HepG2 (cell line): Measurements from ENCODE around the gene GMPPA. TPM values are rescaled to one million over a fixed set of nuclear protein-coding genes. Genes with fewer than 3 reads are reported as not detected.

Source experiments
- ATAC-seq: fragments of 200-7000 bp; cut with Tn5 transposase; 3 replicates; pipeline ENCODE4 v1.9.1; 2020; ENCODE audit warnings: mild to moderate bottlenecking, moderate library complexity
- BruUV-seq: library from RNA; stranded (reverse); fragments of 400-500 nt; replicated peaks from 2 replicates; lab custom pipeline; 2021; lab: Mats Ljungman, UMichigan
- CTCF ChIA-PET: fragments of 300-600 bp; formaldehyde crosslinking; extraction: SDS; loops from one replicate; lab custom pipeline; 2021; ENCODE audit warnings: low total read pairs, inconsistent platforms, low intra/inter-chr PET ratio; lab: Yijun Ruan, JAX
- POLR2A ChIA-PET: fragments of 350-600 bp; sonication (Branson Sonifier 250); formaldehyde crosslinking; loops from one replicate; lab custom pipeline; 2020; ENCODE audit warnings: antibody characterized with exemption, inconsistent platforms; lab: Yijun Ruan, JAX
- DNase-seq: peaks from one replicate; pipeline ENCODE4 v3.0.0-alpha.2; 2015; ENCODE audit warnings: low spot score
- FAIRE-seq: peaks from 3 replicates; lab custom pipeline; 2011; peaks lifted over from hg19 to GRCh38; lab: Jason Lieb, UNC
- H2AFZ ChIP-seq: one replicate; pipeline ENCODE4 v1.6.1; 2011; ENCODE audit warnings: low read length, inconsistent platforms
- H3K27ac ChIP-seq: fragments of 300-600 bp; 3 replicates; pipeline ENCODE4 v1.8.0; 2011; ENCODE audit warnings: mixed run types, mild to moderate bottlenecking, mixed read lengths, low read length, inconsistent platforms; ENCODE audit not compliant: insufficient read depth; ENCODE audit errors: extremely low read length
- H3K27me3 ChIP-seq, 2 experiments: fragments of 200-600 bp in 1 of 2; 2 replicates in 1 of 2; 3 replicates in 1 of 2; pipeline versions ENCODE4 v1.6.0 to v1.8.0; 2011; ENCODE audit warnings: low read length in 2 of 2, mild to moderate bottlenecking in 2 of 2, moderate library complexity in 2 of 2, inconsistent platforms in 1 of 2; ENCODE audit not compliant: insufficient read depth in 2 of 2, control insufficient read depth in 1 of 2
- H3K36me3 ChIP-seq, 2 experiments: fragments of 200-600 bp in 1 of 2; replicated peaks in 1 of 2; 2 replicates in 1 of 2; 3 replicates in 1 of 2; pipeline versions ENCODE4 v1.5.1 to v1.8.0; 2011; ENCODE audit warnings: low read length in 2 of 2, inconsistent platforms in 1 of 2; ENCODE audit not compliant: insufficient read depth in 2 of 2, control insufficient read depth in 1 of 2
- H3K4me1 ChIP-seq: 2 replicates; pipeline ENCODE4 v1.5.1; 2012; ENCODE audit warnings: low read length, inconsistent platforms; ENCODE audit not compliant: insufficient read depth
- H3K4me2 ChIP-seq: 2 replicates; pipeline ENCODE4 v1.6.0; 2011; ENCODE audit warnings: low read depth, low read length, inconsistent platforms
- H3K4me3 ChIP-seq, 3 experiments: fragments of 200-600 bp in 1 of 3; sonication (generic), shearing (Covaris generic) in 1 of 3; replicated peaks in 1 of 3; 2 replicates each; pipeline ENCODE4 v1.5.1; 2011 to 2016; ENCODE audit warnings: low read length in 3 of 3, inconsistent platforms in 2 of 3, low read depth in 2 of 3, mild to moderate bottlenecking in 2 of 3, control low read depth in 1 of 3, mixed read lengths in 1 of 3; ENCODE audit not compliant: insufficient read depth in 1 of 3
- H3K79me2 ChIP-seq: one replicate; pipeline ENCODE4 v1.6.1; 2011; ENCODE audit warnings: low read length, inconsistent platforms; ENCODE audit not compliant: insufficient read depth
- H3K9ac ChIP-seq: 2 replicates; pipeline ENCODE4 v1.6.0; 2011; ENCODE audit warnings: mild to moderate bottlenecking, low read depth, low read length, inconsistent platforms; ENCODE audit not compliant: insufficient read depth
- H3K9me3 ChIP-seq: 2 replicates; pipeline ENCODE4 v1.5.1; 2012; ENCODE audit warnings: mild to moderate bottlenecking, low read length
- H4K20me1 ChIP-seq: 2 replicates; pipeline ENCODE4 v1.6.0; 2011; ENCODE audit warnings: inconsistent platforms, mild to moderate bottlenecking, low read length, moderate library complexity; ENCODE audit not compliant: insufficient read depth
- HNF4A ChIP-seq: sonication (generic); formaldehyde crosslinking; IDR thresholded peaks from 2 replicates; pipeline ENCODE4 v1.4.0; 2020; ENCODE audit warnings: missing genetic modification reagents
- MEIS2 ChIP-seq: sonication (generic); formaldehyde crosslinking; IDR thresholded peaks from 2 replicates; pipeline ENCODE4 v1.9.0; 2021; ENCODE audit warnings: mild to moderate bottlenecking, missing genetic modification reagents
- MIER2 ChIP-seq: IDR thresholded peaks from 2 replicates; pipeline ENCODE4 v1.6.1; 2016; ENCODE audit warnings: missing biosample characterization, missing genetic modification reagents
- MXI1 ChIP-seq: IDR thresholded peaks from 3 replicates; pipeline ENCODE4 v1.6.1; 2012; ENCODE audit warnings: low read depth, low read length, inconsistent platforms, borderline replicate concordance
- NR2F1 ChIP-seq, 2 experiments: fragments of 450-650 bp in 1 of 2; formaldehyde crosslinking in 1 of 2; IDR thresholded peaks; 2 replicates each; pipeline versions ENCODE4 v1.5.0 to v1.6.1; 2016 to 2020; ENCODE audit warnings: mild to moderate bottlenecking in 1 of 2, missing compliant biosample characterization in 1 of 2, missing genetic modification reagents in 1 of 2, moderate library complexity in 1 of 2
- SAP130 ChIP-seq: IDR thresholded peaks from 2 replicates; pipeline ENCODE4 v1.6.1; 2016; ENCODE audit warnings: low read depth
- SMYD3 ChIP-seq: sonication (generic); formaldehyde crosslinking; IDR thresholded peaks from 2 replicates; pipeline ENCODE4 v1.8.1; 2023; ENCODE audit warnings: mild to moderate bottlenecking, missing genetic modification reagents
- THAP11 ChIP-seq: IDR thresholded peaks from 2 replicates; pipeline ENCODE4 v1.6.1; 2016; ENCODE audit warnings: missing biosample characterization, missing genetic modification reagents
- ZBTB2 ChIP-seq: sonication (generic); formaldehyde crosslinking; IDR thresholded peaks from 2 replicates; pipeline ENCODE4 v1.8.0; 2022; ENCODE audit warnings: low read depth, missing genetic modification reagents
- ZFY ChIP-seq: sonication (generic); formaldehyde crosslinking; IDR thresholded peaks from 2 replicates; pipeline ENCODE4 v1.4.0; 2020; ENCODE audit warnings: missing genetic modification reagents
- WGBS: methylation state at CpG from one replicate; pipeline ENCODE4 v1.1.6; 2017; ENCODE audit warnings: low lambda C conversion rate; 5-methylcytosine and 5-hydroxymethylcytosine counted together
- in situ Hi-C: cut with HindIII; loops from 2 replicates; pipeline ENCODE4 v1.10.0; 2017; ENCODE audit warnings: low pct_unique_long_range_greater_than_20kb; ENCODE audit not compliant: extremely low pct_ligation_motif_present
- intact Hi-C: fragments of 100-400 bp; cut with micrococcal nuclease; formaldehyde crosslinking; loops from one replicate; pipeline ENCODE4 v1.10.0; 2022; ENCODE audit not compliant: unreplicated experiment
- polyA plus RNA-seq, 8 experiments: library from polyadenylated mRNA; depleted of rRNA in 3 of 8; stranded (reverse) in 7 of 8; unstranded in 1 of 8; fragments of >200 nt; fragmentation: Illumina TruSeq in 4 of 8; extraction: Trizol in 4 of 8; gene quantifications; 2 replicates each; pipeline versions ENCODE4 v1.2.1 to v1.2.3, GENCODE V29; 2011 to 2016; ENCODE audit warnings: low read depth in 4 of 8, missing spikeins in 1 of 8, mixed read lengths in 1 of 8; ENCODE audit not compliant: insufficient read depth in 1 of 8
- total RNA-seq, 5 experiments: library from RNA; depleted of rRNA; stranded (reverse); fragments of >200 nt; fragmentation: Illumina TruSeq; extraction: Trizol; gene quantifications; 2 replicates each; pipeline ENCODE4 v1.2.3, GENCODE V29; 2016; ENCODE audit warnings: low read depth in 1 of 5
- TF ChIP-seq, protein P1 (sequence below): sonication (generic); formaldehyde crosslinking; IDR thresholded peaks from 2 replicates; pipeline ENCODE4 v1.8.0; 2022; ENCODE audit warnings: missing genetic modification reagents, mild to moderate bottlenecking, borderline replicate concordance
- TF ChIP-seq, protein P2 (sequence below): sonication (generic); formaldehyde crosslinking; IDR thresholded peaks from 2 replicates; pipeline ENCODE4 v1.4.0; 2020; ENCODE audit warnings: missing genetic modification reagents, borderline replicate concordance
- TF ChIP-seq, protein P3 (sequence below): sonication (generic); formaldehyde crosslinking; conservative IDR thresholded peaks from 2 replicates; pipeline ENCODE4 v1.4.0; 2020; ENCODE audit warnings: mild to moderate bottlenecking, missing genetic modification reagents, moderate library complexity

The GMPPA gene
- total and polyA plus RNA-seq, 2 of the 13 experiments (the other 11 are each of a cell fraction or from before 2014, with no cell fraction given) = 81.1 to 106 TPM

DNA sequence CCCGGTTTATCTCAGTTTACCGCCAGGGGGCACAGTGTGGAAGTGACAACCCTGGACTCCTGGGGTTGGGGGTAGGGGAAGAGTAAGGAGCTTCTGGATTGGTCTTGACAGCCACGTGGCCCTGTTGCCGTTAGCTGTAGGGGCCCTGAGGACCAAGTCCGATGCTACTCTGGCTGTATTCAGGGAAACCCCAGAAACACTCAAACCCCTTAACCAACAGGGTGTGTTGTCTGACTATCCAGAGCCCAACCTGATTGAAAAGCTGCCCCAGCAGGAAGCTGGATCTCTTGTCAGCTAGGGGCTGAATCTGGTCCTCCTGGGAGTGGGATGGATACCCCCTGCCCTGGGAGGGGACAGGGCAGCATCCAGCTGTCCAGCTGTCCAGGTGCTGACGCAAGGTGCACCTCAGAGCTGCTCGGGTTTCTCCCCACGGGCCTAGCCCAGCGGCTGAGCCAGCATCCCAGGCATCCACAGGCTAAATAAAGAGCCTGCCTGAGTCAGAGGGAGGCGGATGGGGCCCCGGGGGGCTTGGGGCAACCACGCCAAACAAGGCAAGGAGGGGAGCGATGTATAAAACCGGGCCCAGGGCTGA lies 3.1 kb upstream of the GMPPA start:
- intact Hi-C loops = loop anchor here (1.0 to 5.0 kb wide), 4 partner anchors 15 to 108 kb away; partner anchors contain the start of genes DNPEP and STK11IP
- CTCF ChIA-PET = interaction anchor here (0.6 to 4.5 kb wide), 6 partner anchors 14 to 1070 kb away, joined by 3 to 53 read pairs (median 5); no protein-coding TSS in a partner anchor
- peak; percentile 85 for DNase-seq
- TF ChIP-seq SMYD3 = no peak
- TF ChIP-seq THAP11 (CRISPR knock-in tag) = peak; percentile 77
- TF ChIP-seq HNF4A = no peak
- TF ChIP-seq, protein P1, sequence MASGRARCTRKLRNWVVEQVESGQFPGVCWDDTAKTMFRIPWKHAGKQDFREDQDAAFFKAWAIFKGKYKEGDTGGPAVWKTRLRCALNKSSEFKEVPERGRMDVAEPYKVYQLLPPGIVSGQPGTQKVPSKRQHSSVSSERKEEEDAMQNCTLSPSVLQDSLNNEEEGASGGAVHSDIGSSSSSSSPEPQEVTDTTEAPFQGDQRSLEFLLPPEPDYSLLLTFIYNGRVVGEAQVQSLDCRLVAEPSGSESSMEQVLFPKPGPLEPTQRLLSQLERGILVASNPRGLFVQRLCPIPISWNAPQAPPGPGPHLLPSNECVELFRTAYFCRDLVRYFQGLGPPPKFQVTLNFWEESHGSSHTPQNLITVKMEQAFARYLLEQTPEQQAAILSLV (CRISPR knock-in tag) = 0 out of 2 replicates have a peak, but pooled peaks have one; percentile 35
- TF ChIP-seq SAP130 = peak; percentile 82
- no peak for TF ChIP-seq NR2F1 (CRISPR knock-in tag; IDR thresholded peaks at IDR 0.05)
- peak; percentile 73; the same call in 1 of the 2 replicates for TF ChIP-seq MEIS2 (CRISPR knock-in tag)
- TF ChIP-seq, protein P2, sequence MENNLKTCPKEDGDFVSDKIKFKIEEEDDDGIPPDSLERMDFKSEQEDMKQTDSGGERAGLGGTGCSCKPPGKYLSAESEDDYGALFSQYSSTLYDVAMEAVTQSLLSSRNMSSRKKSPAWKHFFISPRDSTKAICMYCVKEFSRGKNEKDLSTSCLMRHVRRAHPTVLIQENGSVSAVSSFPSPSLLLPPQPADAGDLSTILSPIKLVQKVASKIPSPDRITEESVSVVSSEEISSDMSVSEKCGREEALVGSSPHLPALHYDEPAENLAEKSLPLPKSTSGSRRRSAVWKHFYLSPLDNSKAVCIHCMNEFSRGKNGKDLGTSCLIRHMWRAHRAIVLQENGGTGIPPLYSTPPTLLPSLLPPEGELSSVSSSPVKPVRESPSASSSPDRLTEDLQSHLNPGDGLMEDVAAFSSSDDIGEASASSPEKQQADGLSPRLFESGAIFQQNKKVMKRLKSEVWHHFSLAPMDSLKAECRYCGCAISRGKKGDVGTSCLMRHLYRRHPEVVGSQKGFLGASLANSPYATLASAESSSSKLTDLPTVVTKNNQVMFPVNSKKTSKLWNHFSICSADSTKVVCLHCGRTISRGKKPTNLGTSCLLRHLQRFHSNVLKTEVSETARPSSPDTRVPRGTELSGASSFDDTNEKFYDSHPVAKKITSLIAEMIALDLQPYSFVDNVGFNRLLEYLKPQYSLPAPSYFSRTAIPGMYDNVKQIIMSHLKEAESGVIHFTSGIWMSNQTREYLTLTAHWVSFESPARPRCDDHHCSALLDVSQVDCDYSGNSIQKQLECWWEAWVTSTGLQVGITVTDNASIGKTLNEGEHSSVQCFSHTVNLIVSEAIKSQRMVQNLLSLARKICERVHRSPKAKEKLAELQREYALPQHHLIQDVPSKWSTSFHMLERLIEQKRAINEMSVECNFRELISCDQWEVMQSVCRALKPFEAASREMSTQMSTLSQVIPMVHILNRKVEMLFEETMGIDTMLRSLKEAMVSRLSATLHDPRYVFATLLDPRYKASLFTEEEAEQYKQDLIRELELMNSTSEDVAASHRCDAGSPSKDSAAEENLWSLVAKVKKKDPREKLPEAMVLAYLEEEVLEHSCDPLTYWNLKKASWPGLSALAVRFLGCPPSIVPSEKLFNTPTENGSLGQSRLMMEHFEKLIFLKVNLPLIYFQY = 0 out of 2 replicates have a peak, but pooled peaks have one; percentile 14
- no peak for TF ChIP-seq ZBTB2
- TF ChIP-seq ZFY (CRISPR knock-in tag) = peak; percentile 36; the same call in 1 of the 2 replicates
- peak; percentile 54; the same call in 1 of the 3 replicates for TF ChIP-seq MXI1
- TF ChIP-seq MIER2 (CRISPR knock-in tag) = no peak
- TF ChIP-seq, protein P3, sequence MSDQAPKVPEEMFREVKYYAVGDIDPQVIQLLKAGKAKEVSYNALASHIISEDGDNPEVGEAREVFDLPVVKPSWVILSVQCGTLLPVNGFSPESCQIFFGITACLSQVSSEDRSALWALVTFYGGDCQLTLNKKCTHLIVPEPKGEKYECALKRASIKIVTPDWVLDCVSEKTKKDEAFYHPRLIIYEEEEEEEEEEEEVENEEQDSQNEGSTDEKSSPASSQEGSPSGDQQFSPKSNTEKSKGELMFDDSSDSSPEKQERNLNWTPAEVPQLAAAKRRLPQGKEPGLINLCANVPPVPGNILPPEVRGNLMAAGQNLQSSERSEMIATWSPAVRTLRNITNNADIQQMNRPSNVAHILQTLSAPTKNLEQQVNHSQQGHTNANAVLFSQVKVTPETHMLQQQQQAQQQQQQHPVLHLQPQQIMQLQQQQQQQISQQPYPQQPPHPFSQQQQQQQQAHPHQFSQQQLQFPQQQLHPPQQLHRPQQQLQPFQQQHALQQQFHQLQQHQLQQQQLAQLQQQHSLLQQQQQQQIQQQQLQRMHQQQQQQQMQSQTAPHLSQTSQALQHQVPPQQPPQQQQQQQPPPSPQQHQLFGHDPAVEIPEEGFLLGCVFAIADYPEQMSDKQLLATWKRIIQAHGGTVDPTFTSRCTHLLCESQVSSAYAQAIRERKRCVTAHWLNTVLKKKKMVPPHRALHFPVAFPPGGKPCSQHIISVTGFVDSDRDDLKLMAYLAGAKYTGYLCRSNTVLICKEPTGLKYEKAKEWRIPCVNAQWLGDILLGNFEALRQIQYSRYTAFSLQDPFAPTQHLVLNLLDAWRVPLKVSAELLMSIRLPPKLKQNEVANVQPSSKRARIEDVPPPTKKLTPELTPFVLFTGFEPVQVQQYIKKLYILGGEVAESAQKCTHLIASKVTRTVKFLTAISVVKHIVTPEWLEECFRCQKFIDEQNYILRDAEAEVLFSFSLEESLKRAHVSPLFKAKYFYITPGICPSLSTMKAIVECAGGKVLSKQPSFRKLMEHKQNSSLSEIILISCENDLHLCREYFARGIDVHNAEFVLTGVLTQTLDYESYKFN (CRISPR knock-in tag) = 0 out of 2 replicates have a peak, but pooled peaks have one; percentile 14

More for the DNA sequence above, 3.1 kb upstream of the GMPPA start:
- H3K4me1 ChIP-seq = peaks cover 44% of the 10 kb centered on the region
- 21% methylated on average over 5 of the region's 14 CpGs for WGBS
- H3K79me2 ChIP-seq = peaks cover 12% of the 10 kb centered on the region
- peaks cover 19 to 69% of the 10 kb centered on the region in 2 experiments; a peak in 4 of 5 replicates for H3K27me3 ChIP-seq
- peak; percentile 51 for ATAC-seq
- no peak overlapping the region for H3K9ac ChIP-seq
- no TSS peak for BruUV-seq
- no peaks in the 10 kb centered on the region for H3K36me3 ChIP-seq
- POLR2A ChIA-PET = interaction anchor here (0.8 to 1.4 kb wide), 6 partner anchors 14 to 107 kb away, joined by 3 to 14 read pairs (median 4); no protein-coding TSS in a partner anchor
- peak overlapping the region in 1 of 3 experiments; percentile 17; a peak in 1 of 6 replicates for H3K4me3 ChIP-seq
- in situ Hi-C loops = no loop called here
- no peak overlapping the region for H3K27ac ChIP-seq
- no peaks in the 10 kb centered on the region for H4K20me1 ChIP-seq
- peak; percentile 75 for FAIRE-seq
- H3K9me3 ChIP-seq = no peaks in the 10 kb centered on the region
- no peak overlapping the region for H2AFZ ChIP-seq
- H3K4me2 ChIP-seq = peak overlapping the region; percentile 48
